ENCODE data around the gene KIAA1328.
"Not testable (repeated sequence)": the region's sequence is repeated elsewhere in the genome, so short reads cannot be mapped to it uniquely, and the experiment has no call there.

The KIAA1328 gene

GRCh38 chr18:36828630-36829361 is at the start of gene KIAA1328, which contains the start of gene TPGS2:
Gene KIAA1328, plus strand, starts transcription at chr18:36829127. Its CDS starts 12 bp downstream, at chr18:36829139.
Gene TPGS2, minus strand, starts transcription at chr18:36829002. Its CDS starts 235 bp downstream, at chr18:36828767.
- peak; percentile 86 for DNase-seq

DNA sequence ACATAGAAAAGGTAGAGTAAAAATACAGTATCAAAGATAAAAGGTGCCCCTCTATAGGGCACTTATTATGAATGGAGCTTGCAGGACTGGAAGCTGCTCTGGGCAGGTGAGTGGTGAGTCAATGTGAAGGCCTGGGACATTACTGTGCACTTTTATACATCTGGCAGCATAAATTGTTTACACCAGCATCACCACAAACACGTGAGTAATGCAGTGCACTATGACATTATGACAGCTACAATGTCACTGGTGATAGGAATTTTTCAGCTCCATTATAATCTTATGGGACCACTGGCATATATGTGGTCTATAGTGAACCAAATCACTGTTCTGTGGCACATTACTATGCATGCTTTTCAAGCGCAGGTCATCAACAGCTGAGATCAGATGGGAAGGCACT is 48.2 kb upstream of the KIAA1328 start:
- no peak for DNase-seq

GRCh38 chr18:36782710-36783109 is 46.2 kb upstream of the KIAA1328 start:
- no peak for DNase-seq

DNA sequence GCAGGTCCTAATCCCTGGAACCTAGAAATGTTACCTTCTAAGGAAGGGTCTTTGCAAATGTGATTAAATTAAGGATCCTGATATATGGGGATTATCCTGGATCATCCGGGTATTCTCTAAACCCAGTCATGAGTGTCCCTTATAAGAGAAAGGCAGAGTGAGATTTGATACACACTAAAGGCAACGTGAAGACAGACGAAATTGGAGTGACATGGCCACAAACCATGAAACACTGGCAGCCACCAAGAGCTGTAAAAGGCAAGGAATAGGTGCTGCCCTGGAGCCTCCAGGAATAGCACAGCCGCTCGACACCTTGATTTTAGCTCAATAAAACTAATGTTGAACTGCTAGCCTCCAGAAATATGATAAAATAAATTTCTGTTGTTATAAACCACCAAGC is 45.1 kb upstream of the KIAA1328 start:
- no peak for DNase-seq

- no peak for DNase-seq
These were observed 42.2 kb upstream of the KIAA1328 start for GRCh38 chr18:36786686-36787085.

GRCh38 chr18:36792634-36793283 is 36.2 kb upstream of the KIAA1328 start:
- no peak for DNase-seq

- no peak for DNase-seq
These were observed 30.0 kb upstream of the KIAA1328 start for GRCh38 chr18:36798738-36799473.

GRCh38 chr18:36805105-36805504 is 23.8 kb upstream of the KIAA1328 start:
- DNase-seq = no peak

DNA sequence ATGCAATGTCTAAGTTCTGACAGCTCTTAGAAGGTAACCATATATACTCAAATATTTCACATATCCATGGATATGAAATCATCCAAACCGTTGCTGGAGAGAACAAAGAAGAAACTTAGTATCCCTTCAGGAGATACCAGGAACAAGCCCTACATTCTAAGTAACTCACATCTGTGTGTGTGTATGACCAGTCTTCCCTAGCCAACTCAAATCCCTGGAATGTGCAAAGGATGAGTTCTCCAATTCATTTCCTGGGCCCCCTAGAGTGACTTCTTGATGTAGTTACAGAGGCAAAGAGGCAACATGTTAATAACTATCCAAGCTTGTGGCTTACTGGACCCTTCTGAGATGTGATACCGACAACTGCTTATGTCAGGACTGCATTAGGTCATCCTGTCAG is 20.2 kb upstream of the KIAA1328 start:
- no peak for DNase-seq

GRCh38 chr18:36809590-36810381 is 19.1 kb upstream of the KIAA1328 start:
- DNase-seq = no peak

DNA sequence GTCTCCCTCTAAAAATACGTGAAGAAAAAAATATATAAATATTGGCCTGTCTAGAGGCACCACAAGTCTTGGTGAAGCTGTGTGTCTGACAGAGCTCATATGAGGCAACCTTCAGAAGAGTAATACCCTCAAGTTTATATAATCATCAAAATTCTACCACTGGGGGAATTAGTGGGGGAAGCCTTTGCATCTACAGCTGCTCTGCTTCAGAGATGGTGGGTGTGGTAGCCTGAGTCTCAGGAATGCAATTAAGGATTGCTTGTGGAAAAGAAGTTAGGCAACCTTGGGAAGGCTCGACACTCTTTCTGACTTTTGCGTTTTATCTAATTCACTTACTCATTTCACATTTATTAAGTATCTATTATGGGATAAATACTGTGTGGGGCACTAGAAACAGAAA is 17.5 kb upstream of the KIAA1328 start:
- no peak for DNase-seq

- no peak for DNase-seq
These were observed 17.0 kb upstream of the KIAA1328 start for GRCh38 chr18:36811955-36812354.

GRCh38 chr18:36812678-36813077 is 16.2 kb upstream of the KIAA1328 start:
- no peak for DNase-seq

GRCh38 chr18:36813101-36813775 is 15.7 kb upstream of the KIAA1328 start:
- no peak for DNase-seq

- no peak for DNase-seq
These were observed 15.1 kb upstream of the KIAA1328 start for GRCh38 chr18:36813824-36814223.

- no peak for DNase-seq
These were observed 13.9 kb upstream of the KIAA1328 start for GRCh38 chr18:36814994-36815393.

GRCh38 chr18:36816096-36816495 is 12.8 kb upstream of the KIAA1328 start:
- not testable (repeated sequence) for DNase-seq

- no peak for DNase-seq
These were observed 11.9 kb upstream of the KIAA1328 start for GRCh38 chr18:36817039-36817438.

GRCh38 chr18:36818652-36819051 is 10.3 kb upstream of the KIAA1328 start:
- DNase-seq = no peak

- no peak for DNase-seq
These were observed 9.3 kb upstream of the KIAA1328 start for GRCh38 chr18:36819621-36820020.

GRCh38 chr18:36821681-36822080 is 7.2 kb upstream of the KIAA1328 start:
- DNase-seq = no peak

DNA sequence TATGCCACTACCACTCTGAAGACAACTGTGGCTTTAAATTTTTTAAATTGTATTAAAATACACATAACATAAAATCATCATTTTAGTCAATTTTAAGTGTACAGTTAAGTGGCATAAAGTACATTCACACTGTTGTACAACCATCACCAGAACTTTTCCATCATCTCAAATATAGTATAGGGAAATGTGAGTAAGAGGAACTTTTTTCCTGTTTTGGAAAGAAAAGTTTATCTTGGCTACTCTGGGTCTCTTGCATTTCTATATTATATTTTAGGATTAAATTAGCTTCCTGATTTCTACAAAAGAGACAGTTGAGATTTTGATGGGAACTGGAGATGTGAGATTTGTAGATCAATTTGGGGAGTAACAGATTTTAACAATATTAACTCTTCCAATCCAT is 3.4 kb upstream of the KIAA1328 start:
- no peak for DNase-seq
